Limb (tissue), 2 donors: Measurements from ENCODE around the gene ABCA12.
"Not testable (repeated sequence)": the region's sequence is repeated elsewhere in the genome, so short reads cannot be mapped to it uniquely, and the experiment has no call there.

Experiments used
- DNase-seq, 2 donors: peaks; one replicate each; pipeline ENCODE4 v3.0.0-alpha.2; 2016; ENCODE audit errors: extremely low spot score in 2 of 2

ABCA12 gene

GRCh38 chr2:215138479-215138878, at the start of gene ABCA12:
Gene ABCA12 (minus strand): TSS chr2:215138626. CDS start chr2:215138208, 418 bp downstream.
- no peak for DNase-seq

GRCh38 chr2:215188078-215188477, 49.7 kb upstream of the ABCA12 start:
- no peak for DNase-seq

- no peak for DNase-seq
These were observed 47.6 kb upstream of the ABCA12 start for GRCh38 chr2:215186021-215186420.

- no peak for DNase-seq
These were observed 39.7 kb upstream of the ABCA12 start for GRCh38 chr2:215178121-215178520.

- DNase-seq = no peak
These were observed 33.4 kb upstream of the ABCA12 start for GRCh38 chr2:215171796-215172195.

- DNase-seq = no peak
These were observed 32.7 kb upstream of the ABCA12 start for GRCh38 chr2:215171151-215171550.

GRCh38 chr2:215166505-215166904, 28.1 kb upstream of the ABCA12 start:
- DNase-seq = not testable (repeated sequence)

GRCh38 chr2:215163319-215163718, 24.9 kb upstream of the ABCA12 start:
- not testable (repeated sequence) for DNase-seq

- no peak for DNase-seq
These were observed 22.9 kb upstream of the ABCA12 start for GRCh38 chr2:215161301-215161829.

- DNase-seq = no peak
These were observed 21.7 kb upstream of the ABCA12 start for GRCh38 chr2:215160081-215160480.

- no peak for DNase-seq
These were observed 18.0 kb upstream of the ABCA12 start for GRCh38 chr2:215156453-215156852.

- DNase-seq = no peak
These were observed 11.5 kb upstream of the ABCA12 start for GRCh38 chr2:215149894-215150293.

- DNase-seq = no peak
These were observed 11.1 kb upstream of the ABCA12 start for GRCh38 chr2:215149486-215149885.

- DNase-seq = no peak
These were observed 10.6 kb upstream of the ABCA12 start for GRCh38 chr2:215149060-215149459.

- DNase-seq = no peak
These were observed 7.2 kb upstream of the ABCA12 start for GRCh38 chr2:215145611-215146010.

GRCh38 chr2:215144106-215144875, 5.9 kb upstream of the ABCA12 start:
- DNase-seq = no peak

- DNase-seq = no peak
These were observed 5.0 kb upstream of the ABCA12 start for GRCh38 chr2:215143458-215143857.

- no peak for DNase-seq
These were observed 3.3 kb upstream of the ABCA12 start for GRCh38 chr2:215141706-215142105.

- no peak for DNase-seq
These were observed 1.8 kb upstream of the ABCA12 start for GRCh38 chr2:215140166-215140707.

- DNase-seq = no peak
These were observed 585 bp downstream of the ABCA12 start for GRCh38 chr2:215137741-215138340.

- no peak for DNase-seq
These were observed 1.1 kb downstream of the ABCA12 start for GRCh38 chr2:215137329-215137686.

- DNase-seq = no peak
These were observed 1.6 kb downstream of the ABCA12 start for GRCh38 chr2:215136669-215137328.
